ENCODE data around the gene SMAD2.
A peak's percentile ranks its signal among the peaks of the same experiment; 100 is the strongest.

SMAD2 gene

GRCh38 chr18:47915930-47916329 lies 14.5 kb downstream of the SMAD2 start:
- Mint-ChIP-seq H3K27ac (peak overlapping the region; percentile 80), H3K4me1 (ENCODE audit: low read depth) (peaks cover 100% of the 10 kb centered on the region), H3K27me3 (no peaks in the 10 kb centered on the region), H3K36me3 (ENCODE audit: low read depth) (peaks cover 34% of the 10 kb centered on the region), H3K4me3 (no peak overlapping the region), H3K9me3 (no peaks in the 10 kb centered on the region)

GRCh38 chr18:47915229-47915628 lies 15.2 kb downstream of the SMAD2 start:
- H3K27me3 Mint-ChIP-seq: no peaks in the 10 kb centered on the region
- peaks cover 100% of the 10 kb centered on the region for H3K4me1 Mint-ChIP-seq (ENCODE audit: low read depth)
- H3K9me3 Mint-ChIP-seq: no peaks in the 10 kb centered on the region
- H3K4me3 Mint-ChIP-seq: no peak overlapping the region
- H3K27ac Mint-ChIP-seq: peak overlapping the region; percentile 80
- peaks cover 35% of the 10 kb centered on the region for H3K36me3 Mint-ChIP-seq (ENCODE audit: low read depth)

GRCh38 chr18:47912794-47913585 lies 17.5 kb downstream of the SMAD2 start:
- peak overlapping the region; percentile 65 for H3K4me3 Mint-ChIP-seq
- H3K9me3 Mint-ChIP-seq: no peaks in the 10 kb centered on the region
- H3K27ac Mint-ChIP-seq: peak overlapping the region; percentile 86
- H3K36me3 Mint-ChIP-seq (ENCODE audit: low read depth): peaks cover 39% of the 10 kb centered on the region
- H3K27me3 Mint-ChIP-seq: no peaks in the 10 kb centered on the region
- H3K4me1 Mint-ChIP-seq (ENCODE audit: low read depth): peaks cover 100% of the 10 kb centered on the region

GRCh38 chr18:47912343-47912742 lies 18.1 kb downstream of the SMAD2 start:
- Mint-ChIP-seq H3K9me3 (peaks cover 2% of the 10 kb centered on the region), H3K27me3 (no peaks in the 10 kb centered on the region), H3K36me3 (ENCODE audit: low read depth) (peaks cover 39% of the 10 kb centered on the region), H3K27ac (peak overlapping the region; percentile 86), H3K4me1 (ENCODE audit: low read depth) (peaks cover 100% of the 10 kb centered on the region), H3K4me3 (peak overlapping the region; percentile 65)

GRCh38 chr18:47911877-47912276 lies 18.6 kb downstream of the SMAD2 start:
- H3K9me3 Mint-ChIP-seq: peaks cover 6% of the 10 kb centered on the region
- peak overlapping the region; percentile 65 for H3K4me3 Mint-ChIP-seq
- H3K27ac Mint-ChIP-seq: peak overlapping the region; percentile 86
- H3K36me3 Mint-ChIP-seq (ENCODE audit: low read depth): peaks cover 42% of the 10 kb centered on the region
- no peaks in the 10 kb centered on the region for H3K27me3 Mint-ChIP-seq
- H3K4me1 Mint-ChIP-seq (ENCODE audit: low read depth): peaks cover 100% of the 10 kb centered on the region

GRCh38 chr18:47909484-47909883 lies 21.0 kb downstream of the SMAD2 start:
- Mint-ChIP-seq H3K27me3 (no peaks in the 10 kb centered on the region), H3K4me3 (no peak overlapping the region), H3K9me3 (peaks cover 15% of the 10 kb centered on the region), H3K4me1 (ENCODE audit: low read depth) (peaks cover 100% of the 10 kb centered on the region), H3K36me3 (ENCODE audit: low read depth) (peaks cover 65% of the 10 kb centered on the region), H3K27ac (peak overlapping the region; percentile 14)

- H3K9me3 Mint-ChIP-seq: peaks cover 19% of the 10 kb centered on the region
- peak overlapping the region; percentile 57 for H3K27ac Mint-ChIP-seq
- no peaks in the 10 kb centered on the region for H3K27me3 Mint-ChIP-seq
- H3K4me3 Mint-ChIP-seq: no peak overlapping the region
- H3K4me1 Mint-ChIP-seq (ENCODE audit: low read depth): peaks cover 100% of the 10 kb centered on the region
- peaks cover 74% of the 10 kb centered on the region for H3K36me3 Mint-ChIP-seq (ENCODE audit: low read depth)
Measured at GRCh38 chr18:47908592-47908991, 21.9 kb downstream of the SMAD2 start.

GRCh38 chr18:47906408-47906807 lies 24.1 kb downstream of the SMAD2 start:
- peaks cover 84% of the 10 kb centered on the region for H3K36me3 Mint-ChIP-seq (ENCODE audit: low read depth)
- H3K4me1 Mint-ChIP-seq (ENCODE audit: low read depth): peaks cover 100% of the 10 kb centered on the region
- H3K27me3 Mint-ChIP-seq: no peaks in the 10 kb centered on the region
- no peak overlapping the region for H3K4me3 Mint-ChIP-seq
- H3K9me3 Mint-ChIP-seq: peaks cover 27% of the 10 kb centered on the region
- H3K27ac Mint-ChIP-seq: peak overlapping the region; percentile 64

GRCh38 chr18:47903809-47904208 lies 26.6 kb downstream of the SMAD2 start:
- Mint-ChIP-seq H3K27me3 (no peaks in the 10 kb centered on the region), H3K4me3 (no peak overlapping the region), H3K9me3 (peaks cover 27% of the 10 kb centered on the region), H3K36me3 (ENCODE audit: low read depth) (peaks cover 69% of the 10 kb centered on the region), H3K27ac (peak overlapping the region; percentile 80), H3K4me1 (ENCODE audit: low read depth) (peaks cover 94% of the 10 kb centered on the region)

GRCh38 chr18:47901624-47902362 lies 28.7 kb downstream of the SMAD2 start:
- Mint-ChIP-seq H3K4me3 (peak overlapping the region; percentile 58), H3K27ac (peak overlapping the region; percentile 76), H3K36me3 (ENCODE audit: low read depth) (peaks cover 66% of the 10 kb centered on the region), H3K27me3 (no peaks in the 10 kb centered on the region), H3K4me1 (ENCODE audit: low read depth) (peaks cover 91% of the 10 kb centered on the region), H3K9me3 (peaks cover 20% of the 10 kb centered on the region)

- Mint-ChIP-seq H3K4me3 (no peak overlapping the region), H3K27ac (no peak overlapping the region), H3K27me3 (no peaks in the 10 kb centered on the region), H3K4me1 (ENCODE audit: low read depth) (peaks cover 88% of the 10 kb centered on the region), H3K36me3 (ENCODE audit: low read depth) (peaks cover 66% of the 10 kb centered on the region), H3K9me3 (peaks cover 13% of the 10 kb centered on the region)
Measured at GRCh38 chr18:47899107-47899840, 31.2 kb downstream of the SMAD2 start.

- Mint-ChIP-seq H3K9me3 (peaks cover 9% of the 10 kb centered on the region), H3K4me1 (ENCODE audit: low read depth) (peaks cover 88% of the 10 kb centered on the region), H3K4me3 (no peak overlapping the region), H3K27ac (no peak overlapping the region), H3K36me3 (ENCODE audit: low read depth) (peaks cover 66% of the 10 kb centered on the region), H3K27me3 (no peaks in the 10 kb centered on the region)
Measured at GRCh38 chr18:47898696-47899095, 31.8 kb downstream of the SMAD2 start.

- Mint-ChIP-seq H3K9me3 (peaks cover 4% of the 10 kb centered on the region), H3K4me1 (ENCODE audit: low read depth) (peaks cover 85% of the 10 kb centered on the region), H3K27ac (no peak overlapping the region), H3K4me3 (no peak overlapping the region), H3K27me3 (no peaks in the 10 kb centered on the region), H3K36me3 (ENCODE audit: low read depth) (peaks cover 62% of the 10 kb centered on the region)
Measured at GRCh38 chr18:47898055-47898454, 32.4 kb downstream of the SMAD2 start.

- Mint-ChIP-seq H3K4me1 (ENCODE audit: low read depth) (peaks cover 67% of the 10 kb centered on the region), H3K27ac (no peak overlapping the region), H3K27me3 (no peaks in the 10 kb centered on the region), H3K9me3 (no peaks in the 10 kb centered on the region), H3K36me3 (ENCODE audit: low read depth) (peaks cover 53% of the 10 kb centered on the region), H3K4me3 (no peak overlapping the region)
Measured at GRCh38 chr18:47895565-47896250, 34.8 kb downstream of the SMAD2 start.
